Measurements from ENCODE around the gene KNDC1. TPM values are rescaled to one million over a fixed set of nuclear protein-coding genes. Genes with fewer than 3 reads are reported as not detected.

Gene KNDC1
- total and polyA plus RNA-seq, 2 of the 13 experiments (the other 11 are each of a cell fraction or from before 2014, with no cell fraction given) = 0.69 TPM; not detected in 1

- H3K9me3 ChIP-seq (ENCODE audit: low read length) = no peaks in the 10 kb centered on the region
- H3K27ac ChIP-seq (ENCODE audit: extremely low read length, insufficient read depth, low read length) = no peak overlapping the region
- ATAC-seq = 0 out of 3 replicates have a peak, but pooled peaks have one; percentile 3
- H3K27me3 ChIP-seq (ENCODE audit: control insufficient read depth in 1 of 2, insufficient read depth in 2 of 2, low read length in 2 of 2) = peaks cover 0 to 21% of the 10 kb centered on the region in 2 experiments; a peak in 3 of 5 replicates
- ChIA-PET POLR2A (no interaction called here), CTCF (ENCODE audit: low intra/inter-chr PET ratio, low total read pairs) (no interaction called here)
- H3K4me3 ChIP-seq (replicated peaks in 1 of 3; ENCODE audit: insufficient read depth in 1 of 3, low read depth in 2 of 3, low read length in 3 of 3) = no peak overlapping the region
- no peak for FAIRE-seq
- WGBS (ENCODE audit: low lambda C conversion rate) = 29% methylated on average over 7 of the region's 12 CpGs
- intact Hi-C loops (cut with micrococcal nuclease; ENCODE audit: unreplicated experiment) = no loop called here
- DNase-seq (ENCODE audit: low spot score) = no peak
- no TSS peak for BruUV-seq (replicated peaks)
- H3K4me2 ChIP-seq (ENCODE audit: low read depth, low read length) = no peak overlapping the region
- H3K36me3 ChIP-seq (replicated peaks in 1 of 2; ENCODE audit: control insufficient read depth in 1 of 2, insufficient read depth in 2 of 2, low read length in 2 of 2) = peaks cover 3 to 11% of the 10 kb centered on the region in 2 experiments; a peak in 1 of 5 replicates
- H3K4me1 ChIP-seq (ENCODE audit: insufficient read depth, low read length) = peaks cover 23% of the 10 kb centered on the region
- H4K20me1 ChIP-seq (ENCODE audit: insufficient read depth, low read length) = peaks cover 7% of the 10 kb centered on the region; the same call in 1 of the 2 replicates
- no peak overlapping the region for H3K9ac ChIP-seq (ENCODE audit: insufficient read depth, low read depth, low read length)
- H3K79me2 ChIP-seq (ENCODE audit: insufficient read depth, low read length) = no peaks in the 10 kb centered on the region
- in situ Hi-C loops (cut with HindIII; ENCODE audit: extremely low pct_ligation_motif_present, low pct_unique_long_range_greater_than_20kb) = no loop called here
- H2AFZ ChIP-seq (ENCODE audit: low read length) = no peak overlapping the region
- no peak for TF ChIP-seq ZNF234 (CRISPR knock-in tag; conservative IDR thresholded peaks at IDR 0.05)
- no peak for TF ChIP-seq ZBTB8A (CRISPR knock-in tag; IDR thresholded peaks at IDR 0.05; ENCODE audit: borderline replicate concordance, low read depth)
- no peak for TF ChIP-seq SRF (IDR thresholded peaks at IDR 0.05; ENCODE audit: low read depth, low read length)
- TF ChIP-seq ZBTB40 (IDR thresholded peaks at IDR 0.05) = no peak
- no peak for TF ChIP-seq ZBTB40 (CRISPR knock-in tag; IDR thresholded peaks at IDR 0.05)
- TF ChIP-seq THAP9 (CRISPR knock-in tag; IDR thresholded peaks at IDR 0.05; ENCODE audit: borderline replicate concordance) = no peak
- TF ChIP-seq ZNF124 (CRISPR knock-in tag; IDR thresholded peaks at IDR 0.05) = no peak
- no peak for TF ChIP-seq NR2C2 (CRISPR knock-in tag; IDR thresholded peaks at IDR 0.05; ENCODE audit: borderline replicate concordance)
- TF ChIP-seq PAWR (CRISPR knock-in tag; IDR thresholded peaks at IDR 0.05; ENCODE audit: borderline replicate concordance) = no peak
These were observed 115.7 kb downstream of the KNDC1 start for GRCh38 chr10:133275684-133276092.

All from HepG2 (cell line).